ENCODE data around the gene SMAD4.

GRCh38 chr18:51089691-51090090 lies 59.7 kb downstream of the SMAD4 start:
- TF ChIP-seq, protein P1, sequence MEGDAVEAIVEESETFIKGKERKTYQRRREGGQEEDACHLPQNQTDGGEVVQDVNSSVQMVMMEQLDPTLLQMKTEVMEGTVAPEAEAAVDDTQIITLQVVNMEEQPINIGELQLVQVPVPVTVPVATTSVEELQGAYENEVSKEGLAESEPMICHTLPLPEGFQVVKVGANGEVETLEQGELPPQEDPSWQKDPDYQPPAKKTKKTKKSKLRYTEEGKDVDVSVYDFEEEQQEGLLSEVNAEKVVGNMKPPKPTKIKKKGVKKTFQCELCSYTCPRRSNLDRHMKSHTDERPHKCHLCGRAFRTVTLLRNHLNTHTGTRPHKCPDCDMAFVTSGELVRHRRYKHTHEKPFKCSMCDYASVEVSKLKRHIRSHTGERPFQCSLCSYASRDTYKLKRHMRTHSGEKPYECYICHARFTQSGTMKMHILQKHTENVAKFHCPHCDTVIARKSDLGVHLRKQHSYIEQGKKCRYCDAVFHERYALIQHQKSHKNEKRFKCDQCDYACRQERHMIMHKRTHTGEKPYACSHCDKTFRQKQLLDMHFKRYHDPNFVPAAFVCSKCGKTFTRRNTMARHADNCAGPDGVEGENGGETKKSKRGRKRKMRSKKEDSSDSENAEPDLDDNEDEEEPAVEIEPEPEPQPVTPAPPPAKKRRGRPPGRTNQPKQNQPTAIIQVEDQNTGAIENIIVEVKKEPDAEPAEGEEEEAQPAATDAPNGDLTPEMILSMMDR (IDR thresholded peaks at IDR 0.05): no peak
- TF ChIP-seq POLR2AphosphoS5 (IDR thresholded peaks at IDR 0.05) (no peak), POLR2A (IDR thresholded peaks at IDR 0.05; ENCODE audit: low read depth) (no peak), EP300 (IDR thresholded peaks at IDR 0.05) (no peak)

Measured in esophagus muscularis mucosa (tissue), 4 donors.